Stimulated activated naive CD8-positive, alpha-beta T cell treated with anti-CD3 and anti-CD28 coated beads, Interleukin-15, Interleukin-2, amounts not matched to agents 100 ng/mL and 50 ng/mL, for 24 hours (primary cell): ENCODE data around the gene LRIG1.

Experiments used
- H3K27ac Mint-ChIP-seq: one replicate; pipeline ENCODE4 v1.8.0; 2021; ENCODE audit warnings: mild to moderate bottlenecking, mixed read lengths
- H3K27me3 Mint-ChIP-seq: one replicate; pipeline ENCODE4 v1.8.0; 2021; ENCODE audit warnings: mixed read lengths
- H3K36me3 Mint-ChIP-seq: one replicate; pipeline ENCODE4 v1.8.0; 2021; ENCODE audit warnings: low read depth, mixed read lengths
- H3K4me1 Mint-ChIP-seq: one replicate; pipeline ENCODE4 v1.8.0; 2021; ENCODE audit warnings: low read depth, mixed read lengths
- H3K4me3 Mint-ChIP-seq: one replicate; pipeline ENCODE4 v1.8.0; 2021; ENCODE audit warnings: mild to moderate bottlenecking, mixed read lengths
- H3K9me3 Mint-ChIP-seq: one replicate; pipeline ENCODE4 v1.8.0; 2021; ENCODE audit warnings: mixed read lengths

Gene LRIG1

GRCh38 chr3:66500576-66501482, at the start of gene LRIG1:
LRIG1 (minus strand) TSS chr3:66501022; CDS start chr3:66500407, 615 bp downstream.
- Mint-ChIP-seq H3K36me3 (no peaks in the 10 kb centered on the region), H3K27me3 (peaks cover 26% of the 10 kb centered on the region), H3K4me3 (peak within 1 kb of the TSS; percentile 88), H3K9me3 (no peaks in the 10 kb centered on the region), H3K4me1 (peaks cover 51% of the 10 kb centered on the region), H3K27ac (peak within 1 kb of the TSS; percentile 79)

GRCh38 chr3:66544619-66545429, 44.0 kb upstream of the LRIG1 start:
- no peaks in the 10 kb centered on the region for H3K4me1 Mint-ChIP-seq
- no peaks in the 10 kb centered on the region for H3K27me3 Mint-ChIP-seq
- no peaks in the 10 kb centered on the region for H3K36me3 Mint-ChIP-seq
- H3K4me3 Mint-ChIP-seq = no peak overlapping the region
- peaks cover 6% of the 10 kb centered on the region for H3K9me3 Mint-ChIP-seq
- H3K27ac Mint-ChIP-seq = no peak overlapping the region

GRCh38 chr3:66542153-66542552, 41.3 kb upstream of the LRIG1 start:
- Mint-ChIP-seq H3K4me3 (no peak overlapping the region), H3K27ac (no peak overlapping the region), H3K9me3 (peaks cover 6% of the 10 kb centered on the region), H3K4me1 (no peaks in the 10 kb centered on the region), H3K36me3 (no peaks in the 10 kb centered on the region), H3K27me3 (no peaks in the 10 kb centered on the region)

- H3K4me3 Mint-ChIP-seq = no peak overlapping the region
- no peak overlapping the region for H3K27ac Mint-ChIP-seq
- H3K36me3 Mint-ChIP-seq = no peaks in the 10 kb centered on the region
- H3K27me3 Mint-ChIP-seq = no peaks in the 10 kb centered on the region
- peaks cover 6% of the 10 kb centered on the region for H3K9me3 Mint-ChIP-seq
- no peaks in the 10 kb centered on the region for H3K4me1 Mint-ChIP-seq
These were observed 38.7 kb upstream of the LRIG1 start for GRCh38 chr3:66539466-66539989.

- Mint-ChIP-seq H3K27ac (no peak overlapping the region), H3K27me3 (no peaks in the 10 kb centered on the region), H3K36me3 (no peaks in the 10 kb centered on the region)
These were observed 37.6 kb upstream of the LRIG1 start for GRCh38 chr3:66538390-66538789.

GRCh38 chr3:66537735-66538134, 36.9 kb upstream of the LRIG1 start:
- H3K4me3 Mint-ChIP-seq = no peak overlapping the region
- H3K27ac Mint-ChIP-seq = no peak overlapping the region
- no peaks in the 10 kb centered on the region for H3K27me3 Mint-ChIP-seq
- H3K9me3 Mint-ChIP-seq = peaks cover 3% of the 10 kb centered on the region
- H3K36me3 Mint-ChIP-seq = no peaks in the 10 kb centered on the region
- H3K4me1 Mint-ChIP-seq = no peaks in the 10 kb centered on the region

More at GRCh38 chr3:66538390-66538789, 37.6 kb upstream of the LRIG1 start:
- H3K4me1 Mint-ChIP-seq = no peaks in the 10 kb centered on the region
- H3K4me3 Mint-ChIP-seq = no peak overlapping the region
- H3K9me3 Mint-ChIP-seq = peaks cover 6% of the 10 kb centered on the region

- no peaks in the 10 kb centered on the region for H3K9me3 Mint-ChIP-seq
- no peaks in the 10 kb centered on the region for H3K27me3 Mint-ChIP-seq
- no peaks in the 10 kb centered on the region for H3K4me1 Mint-ChIP-seq
- H3K36me3 Mint-ChIP-seq = no peaks in the 10 kb centered on the region
- no peak overlapping the region for H3K27ac Mint-ChIP-seq
- H3K4me3 Mint-ChIP-seq = no peak overlapping the region
These were observed 36.0 kb upstream of the LRIG1 start for GRCh38 chr3:66536791-66537190.

GRCh38 chr3:66534304-66534845, 33.6 kb upstream of the LRIG1 start:
- Mint-ChIP-seq H3K4me1 (no peaks in the 10 kb centered on the region), H3K4me3 (no peak overlapping the region), H3K27ac (no peak overlapping the region), H3K9me3 (no peaks in the 10 kb centered on the region), H3K27me3 (no peaks in the 10 kb centered on the region), H3K36me3 (no peaks in the 10 kb centered on the region)

GRCh38 chr3:66532613-66533012, 31.8 kb upstream of the LRIG1 start:
- no peak overlapping the region for H3K4me3 Mint-ChIP-seq
- H3K36me3 Mint-ChIP-seq = no peaks in the 10 kb centered on the region

GRCh38 chr3:66532160-66532587, 31.4 kb upstream of the LRIG1 start:
- H3K27me3 Mint-ChIP-seq = no peaks in the 10 kb centered on the region
- H3K4me1 Mint-ChIP-seq = no peaks in the 10 kb centered on the region
- H3K4me3 Mint-ChIP-seq = no peak overlapping the region
- no peaks in the 10 kb centered on the region for H3K9me3 Mint-ChIP-seq
- no peaks in the 10 kb centered on the region for H3K36me3 Mint-ChIP-seq
- H3K27ac Mint-ChIP-seq = no peak overlapping the region

More at GRCh38 chr3:66532613-66533012, 31.8 kb upstream of the LRIG1 start:
- Mint-ChIP-seq H3K27ac (no peak overlapping the region), H3K4me1 (no peaks in the 10 kb centered on the region), H3K27me3 (no peaks in the 10 kb centered on the region), H3K9me3 (no peaks in the 10 kb centered on the region)

GRCh38 chr3:66531256-66531655, 30.4 kb upstream of the LRIG1 start:
- no peak overlapping the region for H3K27ac Mint-ChIP-seq
- H3K27me3 Mint-ChIP-seq = no peaks in the 10 kb centered on the region
- no peaks in the 10 kb centered on the region for H3K9me3 Mint-ChIP-seq
- H3K4me1 Mint-ChIP-seq = no peaks in the 10 kb centered on the region
- no peak overlapping the region for H3K4me3 Mint-ChIP-seq
- H3K36me3 Mint-ChIP-seq = no peaks in the 10 kb centered on the region

- no peak overlapping the region for H3K27ac Mint-ChIP-seq
- no peak overlapping the region for H3K4me3 Mint-ChIP-seq
- H3K36me3 Mint-ChIP-seq = no peaks in the 10 kb centered on the region
- no peaks in the 10 kb centered on the region for H3K9me3 Mint-ChIP-seq
- no peaks in the 10 kb centered on the region for H3K4me1 Mint-ChIP-seq
- H3K27me3 Mint-ChIP-seq = peaks cover 12% of the 10 kb centered on the region
These were observed 26.4 kb upstream of the LRIG1 start for GRCh38 chr3:66527246-66527645.

- peaks cover 12% of the 10 kb centered on the region for H3K27me3 Mint-ChIP-seq
- H3K4me3 Mint-ChIP-seq = no peak overlapping the region
- no peak overlapping the region for H3K27ac Mint-ChIP-seq
- no peaks in the 10 kb centered on the region for H3K9me3 Mint-ChIP-seq
- H3K4me1 Mint-ChIP-seq = no peaks in the 10 kb centered on the region
- H3K36me3 Mint-ChIP-seq = no peaks in the 10 kb centered on the region
These were observed 24.9 kb upstream of the LRIG1 start for GRCh38 chr3:66525771-66526170.

- Mint-ChIP-seq H3K27ac (no peak overlapping the region), H3K36me3 (no peaks in the 10 kb centered on the region), H3K4me1 (no peaks in the 10 kb centered on the region), H3K4me3 (no peak overlapping the region), H3K9me3 (no peaks in the 10 kb centered on the region), H3K27me3 (peaks cover 17% of the 10 kb centered on the region)
These were observed 19.9 kb upstream of the LRIG1 start for GRCh38 chr3:66520724-66521123.

GRCh38 chr3:66518644-66519043, 17.8 kb upstream of the LRIG1 start:
- H3K9me3 Mint-ChIP-seq = no peaks in the 10 kb centered on the region
- H3K27me3 Mint-ChIP-seq = peaks cover 9% of the 10 kb centered on the region
- H3K27ac Mint-ChIP-seq = no peak overlapping the region
- H3K4me1 Mint-ChIP-seq = no peaks in the 10 kb centered on the region
- H3K4me3 Mint-ChIP-seq = no peak overlapping the region
- H3K36me3 Mint-ChIP-seq = no peaks in the 10 kb centered on the region
